NCI-H1417 (cell line): ENCODE data around the gene DCUN1D2.

ENCODE experiments used
- DNase-seq, 3 experiments: peaks; one replicate each; lab custom pipeline; 2025; lab: John Stamatoyannopoulos, UW

Gene DCUN1D2

DNA sequence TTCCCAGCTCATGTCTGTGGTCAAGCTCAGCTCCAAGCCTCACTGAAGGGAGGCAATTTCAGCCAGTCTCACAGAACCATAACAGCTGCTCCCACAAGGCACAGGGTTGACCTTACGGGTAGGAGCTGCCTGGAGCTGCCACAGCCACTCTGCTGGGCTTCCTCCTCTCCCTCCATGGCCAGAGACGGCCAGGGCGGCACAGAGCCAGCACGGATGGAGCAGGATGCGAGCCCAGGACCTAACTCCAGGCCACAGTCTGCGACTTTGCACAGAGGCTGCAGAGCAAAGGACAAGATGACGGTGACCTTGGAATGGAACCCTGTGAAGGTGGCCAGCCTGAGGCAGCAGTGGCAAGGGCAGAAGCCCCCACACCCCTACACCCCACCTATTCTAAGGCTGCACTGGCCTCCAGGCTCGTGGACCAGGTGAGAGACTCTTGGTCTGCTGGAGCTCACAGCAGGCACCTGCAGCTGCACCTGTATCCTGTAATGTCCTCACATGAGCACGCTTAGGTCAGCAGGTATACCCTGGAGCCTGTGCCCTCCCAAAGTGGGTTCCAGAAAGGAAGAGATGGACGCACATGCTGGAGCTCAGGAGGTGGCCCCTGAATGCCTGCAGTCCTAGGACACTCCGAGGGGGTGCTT is 66.9 kb downstream of the DCUN1D2 start:
- DNase-seq: no peak

DNA sequence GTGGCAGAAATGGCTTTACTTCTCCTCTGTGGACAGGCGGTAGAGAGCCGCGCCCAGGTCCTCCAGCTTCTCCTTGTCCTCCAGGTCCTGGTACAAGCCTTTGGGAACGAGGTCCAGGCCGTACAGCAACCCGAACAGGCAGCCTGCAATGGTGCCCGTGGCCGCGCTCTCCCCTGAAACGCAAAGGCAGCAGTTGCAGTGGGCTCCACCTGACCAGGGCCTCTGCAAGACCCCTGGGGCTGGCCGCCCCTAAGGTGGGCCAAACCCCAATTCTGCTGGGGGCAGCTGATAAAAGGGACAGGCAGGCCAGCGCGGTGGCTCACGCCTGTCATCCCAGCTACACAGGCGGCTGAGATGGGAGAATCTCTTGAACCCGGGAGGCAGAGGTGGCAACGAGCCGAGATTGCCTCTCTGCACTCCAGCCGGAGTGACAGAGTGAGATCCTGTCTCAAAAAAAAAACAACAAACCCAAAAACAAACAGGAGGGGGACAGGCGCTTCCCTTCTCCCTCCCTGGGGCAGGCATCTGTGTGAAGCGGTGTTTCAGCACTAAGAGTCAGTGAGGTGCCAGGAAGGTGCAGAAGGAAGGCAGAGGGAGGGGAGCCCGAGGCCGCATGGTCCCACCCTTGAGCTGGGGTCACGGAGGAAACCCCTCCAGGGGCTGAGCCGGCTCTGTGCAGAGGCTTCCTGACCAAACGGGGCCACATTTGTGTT is 67.5 kb downstream of the DCUN1D2 start:
- DNase-seq: no peak

DNA sequence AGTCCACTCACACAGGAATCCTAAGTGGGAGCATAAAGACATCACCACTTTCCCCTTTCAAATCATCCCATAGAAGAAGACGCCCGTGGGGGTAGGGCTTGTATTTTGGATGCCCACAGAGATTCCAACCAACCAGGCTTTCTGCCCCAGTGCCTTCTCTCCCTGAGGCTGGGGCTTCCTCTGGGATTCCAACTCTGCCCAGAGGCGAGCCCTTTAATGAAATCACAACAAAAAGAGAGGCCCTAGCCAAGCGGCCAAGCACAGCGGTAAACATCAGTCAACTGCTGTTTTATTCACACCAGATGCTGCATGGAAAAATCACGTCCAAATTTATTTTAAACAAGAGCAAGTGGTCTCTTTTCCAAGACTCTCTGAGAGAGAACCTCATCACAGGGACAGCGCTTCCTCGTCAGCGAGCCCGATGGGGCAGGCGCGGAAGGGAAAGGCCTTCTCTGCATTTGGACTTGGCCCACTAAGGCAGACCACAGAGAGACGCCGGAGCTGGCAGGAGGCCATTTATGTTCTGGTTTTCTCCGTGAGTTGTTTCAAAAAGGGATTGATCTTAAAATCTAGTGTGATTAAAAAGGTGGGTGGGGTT is 68.7 kb downstream of the DCUN1D2 start:
- no peak for DNase-seq

DNA sequence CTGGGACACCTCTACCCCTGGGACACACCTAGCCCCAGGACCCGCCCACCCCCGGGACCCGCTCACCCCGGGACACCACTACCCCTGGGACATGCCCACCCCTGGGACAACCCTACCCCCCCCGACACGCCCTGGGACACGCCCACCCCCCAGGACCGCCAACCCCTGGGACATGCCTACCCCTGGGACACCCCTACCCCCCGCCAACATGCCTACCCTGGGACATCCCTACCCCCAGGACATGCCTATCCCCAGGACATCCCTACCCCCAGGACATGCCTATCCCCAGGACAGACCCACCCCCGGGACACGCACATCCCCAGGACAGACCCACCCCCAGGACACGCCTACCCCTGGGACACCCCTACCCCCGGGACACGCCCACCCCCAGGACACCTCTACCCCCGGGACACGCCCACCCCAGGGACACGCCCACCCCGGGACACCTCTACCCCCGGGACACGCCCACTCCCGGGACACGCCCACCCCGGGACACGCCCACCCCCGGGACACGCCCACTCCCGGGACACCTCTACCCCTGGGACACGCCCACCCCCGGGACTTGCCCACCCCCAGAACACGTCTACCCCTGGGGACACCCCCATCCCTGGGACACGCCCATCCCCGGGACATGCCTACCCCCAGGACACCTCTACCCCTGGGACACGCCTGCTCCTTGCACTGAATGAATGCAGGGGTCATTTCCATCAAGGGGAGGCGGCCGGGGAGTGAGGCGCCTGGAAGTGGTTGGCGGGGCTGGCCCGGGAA is 69.5 kb downstream of the DCUN1D2 start:
- DNase-seq: no peak

DNA sequence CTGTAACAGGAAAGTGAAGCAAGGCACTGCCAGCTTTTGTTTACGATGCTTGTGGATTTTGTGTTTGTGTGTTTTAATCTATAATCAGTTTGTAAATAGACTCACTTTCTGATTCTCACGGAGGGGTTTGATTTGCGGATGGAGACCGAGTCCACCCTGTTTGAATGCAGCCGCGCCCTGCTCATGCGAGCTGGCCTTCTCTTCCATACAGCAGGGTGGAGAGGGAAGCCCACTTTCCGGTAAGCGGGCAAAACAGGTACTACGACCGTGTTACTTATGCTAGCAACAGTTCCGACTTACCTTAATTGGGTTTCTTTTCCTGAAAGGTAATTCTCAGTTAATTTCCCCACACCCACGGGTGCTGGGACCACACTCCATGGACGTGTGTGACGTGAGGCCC is 70.3 kb downstream of the DCUN1D2 start:
- DNase-seq: no peak

DNA sequence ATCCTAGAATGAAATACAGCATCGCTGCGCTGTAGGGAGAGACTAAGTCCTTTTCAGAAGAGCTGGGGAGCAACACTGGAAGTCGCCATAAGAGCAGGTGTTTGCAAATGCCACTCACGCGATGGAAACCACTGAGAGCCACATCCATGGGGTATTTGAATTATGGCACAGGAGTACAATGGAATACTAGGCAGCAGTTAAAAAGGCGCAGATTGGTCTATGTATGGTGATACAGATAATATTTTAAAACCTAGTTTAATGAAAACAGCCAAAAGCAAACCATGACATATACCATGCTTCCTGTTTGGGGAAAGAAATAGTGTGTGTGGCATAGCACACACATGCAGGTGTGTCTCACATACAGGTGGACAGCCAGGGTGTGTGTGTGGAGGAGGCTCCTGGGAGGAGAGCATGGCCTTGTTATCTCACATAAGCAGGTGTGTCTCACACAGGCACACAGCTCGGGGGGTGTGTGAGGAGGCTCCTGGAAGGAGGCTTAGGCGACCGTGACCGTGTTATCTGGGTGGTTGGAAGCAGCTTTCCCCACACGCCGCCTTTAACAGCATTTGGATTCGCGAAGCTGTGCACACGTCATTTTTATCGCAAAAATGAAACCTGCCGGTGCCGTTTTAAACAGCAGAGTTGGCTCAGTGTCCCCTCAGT is 70.8 kb downstream of the DCUN1D2 start:
- DNase-seq: no peak

DNA sequence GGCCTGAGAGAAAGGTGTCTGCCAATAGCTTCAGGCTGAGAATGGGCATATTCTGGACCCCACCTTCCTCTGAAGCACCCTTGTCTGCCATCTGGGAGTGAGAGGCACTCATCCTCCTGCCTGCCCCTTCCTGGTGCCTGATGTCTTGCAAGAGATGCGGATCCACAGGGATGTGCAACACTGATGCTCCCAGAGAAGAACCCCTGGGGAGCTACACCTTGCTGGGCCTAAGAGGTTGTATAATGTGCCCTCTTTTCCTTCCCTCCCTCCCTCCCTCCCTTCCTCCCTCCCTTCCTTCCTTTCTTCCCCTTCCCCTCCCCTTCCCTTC is 71.8 kb downstream of the DCUN1D2 start:
- DNase-seq: no peak

DNA sequence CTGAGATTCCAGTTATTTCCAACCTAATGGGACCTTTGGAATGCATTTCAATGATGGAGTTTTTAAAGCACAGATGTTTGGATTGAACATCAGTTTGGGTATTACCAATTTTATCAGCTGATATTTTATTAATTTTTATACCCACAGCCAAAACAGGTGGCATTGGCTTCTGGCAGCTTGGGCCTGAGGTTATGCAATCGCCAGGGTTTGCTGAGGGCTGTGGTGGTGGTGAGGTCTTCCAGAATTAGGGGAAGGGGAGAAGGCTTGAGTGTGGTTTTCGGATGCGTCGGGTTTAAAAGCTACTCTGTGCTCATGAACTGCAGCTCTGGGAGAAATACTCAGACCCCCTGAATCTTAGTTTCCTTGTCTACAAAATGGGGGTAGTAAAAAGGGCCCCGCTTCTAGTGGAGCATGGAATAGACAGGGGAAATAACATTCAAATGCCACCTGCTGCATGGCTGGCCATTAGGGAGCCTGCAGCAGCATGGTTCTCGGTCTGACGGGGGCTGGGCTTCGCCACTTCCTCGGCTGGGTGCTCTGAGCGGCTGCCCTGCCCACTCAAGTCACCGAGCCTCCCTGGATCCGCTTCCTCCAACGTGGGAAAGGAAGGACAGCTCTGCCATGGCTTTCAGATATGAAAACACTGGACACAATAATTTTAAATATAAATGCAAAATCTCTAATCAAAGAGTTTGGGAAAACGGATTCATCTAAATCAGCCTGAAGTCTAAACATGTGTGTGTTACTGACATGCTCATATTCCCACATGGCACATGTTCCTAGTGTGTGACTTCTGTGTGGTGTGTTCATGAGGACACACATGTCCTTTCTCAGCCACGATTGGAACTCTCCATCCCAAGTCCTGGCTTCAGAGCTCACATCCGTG is 72.4 kb downstream of the DCUN1D2 start:
- no peak for DNase-seq

DNA sequence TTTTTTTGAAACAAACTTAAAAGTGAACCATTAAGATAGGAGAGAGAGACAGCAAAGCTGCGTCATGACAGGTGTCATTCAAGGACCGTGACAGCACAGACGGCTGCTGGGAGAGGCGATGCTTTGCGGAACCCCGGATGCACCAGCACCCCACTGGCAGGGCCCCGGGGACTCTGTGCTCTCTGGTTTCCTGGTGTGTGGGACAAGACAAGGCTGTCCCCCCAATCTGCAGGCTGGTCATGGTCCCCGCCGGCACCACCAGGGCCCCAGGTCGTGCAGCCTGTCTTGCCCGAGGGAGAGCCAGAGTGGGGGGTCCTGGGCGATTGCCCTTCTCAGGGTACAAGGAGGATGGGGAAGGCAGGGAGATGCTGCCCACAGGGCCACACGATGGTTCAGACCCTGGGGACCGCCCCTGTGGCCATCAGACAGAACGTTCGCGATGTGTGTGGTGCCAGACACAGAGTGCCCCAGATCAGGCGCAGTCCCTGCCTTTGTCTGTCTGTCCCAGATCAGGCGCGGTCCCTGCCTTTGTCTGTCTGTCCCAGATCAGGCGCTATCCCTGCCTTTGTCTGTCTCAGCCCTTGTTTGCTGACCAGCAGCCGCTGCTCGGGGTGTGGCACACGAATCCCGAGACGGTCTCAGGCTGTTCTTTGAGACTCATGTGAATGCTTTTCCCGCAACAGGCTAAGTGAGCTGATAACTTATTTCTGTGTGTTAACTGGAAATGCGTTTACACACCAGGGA is 73.3 kb downstream of the DCUN1D2 start:
- DNase-seq: no peak

DNA sequence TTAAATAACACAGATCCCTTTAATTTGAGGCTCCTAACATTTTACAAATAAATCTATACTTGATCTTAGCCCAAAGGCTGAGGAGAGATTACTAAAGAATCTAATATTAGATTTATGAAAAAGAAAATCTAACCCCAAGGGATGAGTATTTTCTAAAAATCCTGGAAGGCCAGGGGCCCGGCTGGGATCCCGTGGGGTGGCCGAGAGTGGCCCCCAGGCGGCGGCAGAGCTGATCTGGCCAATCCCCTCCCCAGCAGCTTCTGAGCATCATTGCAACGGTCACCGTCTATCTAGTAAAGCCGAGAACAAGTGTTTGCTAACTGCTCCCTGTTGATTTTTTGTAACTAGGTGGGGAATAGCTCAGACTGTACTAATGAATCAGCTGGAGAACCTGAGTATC is 74.7 kb downstream of the DCUN1D2 start:
- no peak for DNase-seq

DNA sequence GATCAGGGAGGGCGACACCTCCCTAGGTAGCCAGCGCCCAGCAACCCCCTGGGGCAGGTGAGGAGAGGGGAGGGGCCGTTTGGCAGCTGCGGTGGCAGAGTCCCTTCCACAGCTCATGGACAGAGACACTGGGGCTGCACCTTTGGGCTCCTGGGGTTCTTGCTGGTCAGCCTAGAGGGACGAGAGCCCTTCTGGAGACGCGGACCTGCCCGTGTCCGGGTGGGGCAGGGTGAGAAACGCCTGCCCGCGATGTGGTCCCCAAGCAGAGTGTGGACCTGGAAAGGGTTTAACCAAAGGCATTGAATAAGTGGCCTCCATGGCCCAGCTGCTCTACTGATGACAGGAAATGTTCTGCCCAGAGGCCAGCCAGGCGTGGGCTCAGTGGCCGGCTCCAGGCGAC is 75.5 kb downstream of the DCUN1D2 start:
- no peak for DNase-seq

DNA sequence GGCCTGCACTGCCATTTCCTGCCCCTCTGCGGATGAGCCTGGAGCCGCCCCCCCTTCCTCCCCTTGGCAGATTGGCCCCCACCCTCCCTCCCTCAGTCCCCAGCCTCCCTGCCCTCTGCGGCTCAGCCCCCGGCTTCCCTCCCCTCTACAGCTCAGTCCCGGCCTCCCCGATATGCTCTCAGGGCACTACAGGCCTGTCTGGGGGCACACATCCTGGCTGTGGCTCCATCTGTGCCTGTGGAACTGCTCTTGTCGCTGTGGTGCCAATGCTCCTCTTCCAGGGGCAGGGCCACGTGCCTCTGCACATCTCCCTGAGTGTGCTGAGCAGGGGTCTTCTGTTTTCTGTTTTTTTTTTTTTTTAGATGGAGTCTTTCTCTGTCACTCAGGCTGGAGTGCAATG is 76.2 kb downstream of the DCUN1D2 start:
- no peak for DNase-seq

DNA sequence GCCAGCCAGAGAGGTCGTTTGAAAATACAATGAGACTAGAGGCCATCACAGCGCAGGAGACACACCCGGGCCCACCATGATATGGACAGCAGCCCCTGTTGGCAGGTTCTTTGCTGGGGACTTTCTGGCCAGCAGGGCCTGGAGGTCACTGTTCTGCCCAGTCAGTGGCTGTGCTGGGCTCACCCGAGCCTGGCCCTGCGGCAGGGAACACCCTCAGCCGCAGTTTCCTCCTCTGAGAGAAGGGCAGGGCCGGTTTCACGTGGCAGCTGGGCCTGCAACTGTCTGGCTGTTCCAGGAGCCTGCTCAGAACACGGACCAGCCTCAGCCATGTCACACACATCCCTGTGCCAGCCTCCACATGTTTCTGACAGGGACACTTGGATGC is 76.6 kb downstream of the DCUN1D2 start:
- DNase-seq: no peak

DNA sequence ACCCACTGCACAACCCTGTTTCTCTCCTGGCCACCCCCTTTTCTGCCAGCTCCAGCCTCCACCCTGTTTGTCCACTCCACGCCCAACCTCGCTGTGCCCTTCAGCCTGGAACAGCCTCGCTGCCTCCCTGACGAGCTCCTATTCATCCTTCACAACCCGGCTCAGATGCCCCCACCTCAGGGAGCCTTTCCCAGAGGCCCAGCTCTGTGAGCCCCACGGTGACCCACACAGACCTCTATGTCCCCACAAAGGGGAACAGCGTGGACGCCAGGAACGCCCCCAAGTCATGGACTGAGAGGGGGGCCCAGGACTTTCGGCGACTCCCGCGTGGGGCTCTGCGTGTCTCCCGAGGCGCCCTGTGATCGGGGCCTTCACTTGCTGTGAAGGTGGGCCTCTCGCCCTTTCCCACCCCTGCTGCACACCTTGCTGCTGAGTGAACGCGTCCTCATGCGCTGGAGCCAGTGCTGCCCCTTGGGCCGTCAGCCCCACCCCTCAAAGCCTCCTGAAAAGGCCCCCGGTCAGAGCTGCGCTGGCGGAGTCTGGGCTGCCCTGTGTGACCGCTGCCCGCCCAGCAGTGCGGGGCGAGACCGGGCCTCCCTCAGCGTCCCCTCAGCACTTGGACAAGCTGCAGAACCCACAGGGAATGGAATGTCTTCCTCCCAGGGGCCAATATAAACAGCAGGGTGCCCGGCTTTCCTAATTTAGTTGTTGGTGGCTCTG is 77.2 kb downstream of the DCUN1D2 start:
- DNase-seq: no peak

DNA sequence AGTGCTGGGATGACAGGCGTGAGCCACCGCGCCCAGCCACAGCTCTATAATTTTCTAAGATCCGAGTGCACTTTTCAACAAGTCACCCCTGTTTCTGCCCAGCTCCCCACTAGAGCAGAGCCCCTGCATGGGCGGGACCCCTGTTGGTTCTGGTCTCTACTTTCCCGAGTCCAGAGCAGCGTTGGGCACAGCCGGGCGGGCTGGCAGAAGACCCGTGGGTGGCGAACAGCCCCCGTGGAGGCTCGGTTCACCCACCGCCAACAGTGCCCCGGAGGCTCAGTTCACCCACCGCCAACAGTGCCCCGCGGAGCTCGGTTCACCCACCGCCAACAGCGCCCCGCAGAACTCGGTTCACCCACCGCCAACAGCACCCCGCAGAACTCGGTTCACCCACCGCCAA is 78.1 kb downstream of the DCUN1D2 start:
- no peak for DNase-seq

DNA sequence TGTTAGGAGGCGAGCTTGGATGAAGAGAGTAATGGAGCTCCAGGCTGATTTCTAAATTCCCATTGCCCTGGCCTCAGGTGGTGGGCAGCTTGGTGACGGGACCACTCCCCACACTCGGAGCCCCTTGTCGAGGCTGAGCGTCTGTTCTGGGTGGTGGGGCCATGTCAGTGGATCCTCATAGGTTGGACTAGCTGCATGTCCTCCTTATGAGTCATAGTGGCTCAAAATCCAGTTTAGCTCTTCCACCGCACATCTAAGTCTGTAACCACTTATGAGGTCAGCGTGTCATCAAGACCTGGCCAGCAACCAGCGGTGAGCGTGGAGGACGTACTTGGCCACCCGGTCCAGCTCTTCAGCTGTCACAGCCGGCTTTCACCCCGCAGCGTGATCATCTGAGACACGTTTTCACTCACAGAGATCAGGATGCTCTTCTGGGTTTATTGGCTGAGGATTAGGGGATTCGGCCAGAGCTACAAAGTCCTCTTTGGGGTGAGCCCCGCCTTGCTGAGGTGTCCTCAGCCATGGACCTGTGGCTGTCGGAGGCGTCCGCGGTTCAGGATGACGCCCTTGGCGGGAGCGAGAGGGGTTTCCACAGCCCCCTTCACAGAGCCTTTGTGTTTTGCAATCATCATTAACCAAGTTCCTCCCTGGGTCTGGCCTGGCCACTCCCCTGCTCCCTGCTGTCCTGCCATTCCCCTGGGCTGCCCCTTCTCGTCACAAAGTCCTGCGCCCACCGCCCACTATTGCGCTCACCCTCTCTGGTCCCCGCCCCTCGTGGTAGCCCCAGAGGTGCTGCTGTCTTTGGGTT is 79.1 kb downstream of the DCUN1D2 start:
- no peak for DNase-seq

DNA sequence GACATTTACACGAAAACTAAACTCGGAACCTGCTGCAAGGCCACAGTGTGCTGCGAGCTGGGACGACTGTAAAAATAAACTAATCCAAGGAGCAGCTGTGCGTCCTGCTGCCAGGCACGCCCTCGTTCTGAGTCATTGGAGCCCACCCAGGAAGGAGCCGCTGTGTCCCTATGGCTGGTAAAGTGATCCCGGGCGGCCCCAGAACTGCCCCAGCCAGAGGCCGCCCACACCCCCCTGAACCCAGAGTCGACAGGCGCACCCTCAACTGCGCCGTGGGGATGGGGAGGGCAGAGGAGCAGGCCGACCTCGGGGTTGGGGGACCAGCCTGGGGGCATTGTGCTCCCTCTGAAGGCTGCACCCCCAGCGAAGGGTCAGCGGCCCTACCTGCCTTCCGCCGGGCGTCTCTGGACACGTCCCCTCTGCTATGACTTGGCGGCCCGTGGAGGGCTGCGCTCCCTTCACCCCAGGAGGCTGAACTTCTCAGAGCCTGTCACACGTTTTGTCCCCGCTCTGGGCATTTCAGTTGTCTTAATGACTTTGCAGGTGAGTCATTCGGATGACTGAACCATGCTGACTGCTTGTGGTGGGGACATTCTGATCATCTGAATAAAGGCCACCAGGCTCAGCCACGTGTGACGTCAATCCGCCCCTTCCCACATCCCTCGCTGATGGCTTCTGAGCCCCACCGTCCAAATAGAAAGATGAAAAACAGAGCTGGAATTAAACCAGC is 79.9 kb downstream of the DCUN1D2 start:
- no peak for DNase-seq

DNA sequence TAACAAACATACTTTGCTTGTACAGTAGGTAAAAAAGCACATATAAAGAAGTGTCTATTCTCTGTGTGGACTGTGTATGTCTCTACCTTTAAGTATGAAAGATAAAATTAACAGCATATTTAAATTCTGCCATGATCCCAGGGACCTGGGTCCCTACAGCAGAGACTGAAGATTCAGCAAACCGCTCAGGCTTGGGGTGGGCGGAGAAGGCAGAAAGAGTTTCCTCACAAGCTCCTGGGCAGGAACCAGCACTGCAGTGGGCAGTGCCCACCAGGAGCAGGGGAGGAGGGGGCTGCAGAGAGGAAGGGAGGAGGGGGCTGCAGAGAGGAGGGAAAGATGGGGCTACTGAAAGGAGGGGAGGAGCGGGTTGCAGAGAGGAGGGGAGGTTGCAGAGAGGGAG is 81.9 kb downstream of the DCUN1D2 start:
- no peak for DNase-seq
